Cardiac fibroblast (primary cell): ENCODE measurements around the gene SDK1.

Source experiments
- DNase-seq, 2 donors: peaks; one replicate each; pipeline versions ENCODE4 v3.0.0 to v3.0.0-alpha.2; 2010; ENCODE audit warnings: low read depth in 2 of 2
- H3K4me3 ChIP-seq, 2 donors: replicated peaks in 1 of 2; 1 replicate in 1 of 2; 2 replicates in 1 of 2; pipeline ENCODE4 v1.5.1; 2011; ENCODE audit warnings: low read depth in 2 of 2, low read length in 2 of 2, mild to moderate bottlenecking in 2 of 2, moderate library complexity in 1 of 2
- TF ChIP-seq, protein P1 (sequence below): IDR thresholded peaks from one replicate; pipeline ENCODE4 v1.5.1; 2011; ENCODE audit warnings: low read depth, mild to moderate bottlenecking, low read length, inconsistent platforms

The SDK1 gene

GRCh38 chr7:4241791-4242190 is 940.7 kb downstream of the SDK1 start:
- no peak overlapping the region for H3K4me3 ChIP-seq
- no peak for DNase-seq
- TF ChIP-seq, protein P1, sequence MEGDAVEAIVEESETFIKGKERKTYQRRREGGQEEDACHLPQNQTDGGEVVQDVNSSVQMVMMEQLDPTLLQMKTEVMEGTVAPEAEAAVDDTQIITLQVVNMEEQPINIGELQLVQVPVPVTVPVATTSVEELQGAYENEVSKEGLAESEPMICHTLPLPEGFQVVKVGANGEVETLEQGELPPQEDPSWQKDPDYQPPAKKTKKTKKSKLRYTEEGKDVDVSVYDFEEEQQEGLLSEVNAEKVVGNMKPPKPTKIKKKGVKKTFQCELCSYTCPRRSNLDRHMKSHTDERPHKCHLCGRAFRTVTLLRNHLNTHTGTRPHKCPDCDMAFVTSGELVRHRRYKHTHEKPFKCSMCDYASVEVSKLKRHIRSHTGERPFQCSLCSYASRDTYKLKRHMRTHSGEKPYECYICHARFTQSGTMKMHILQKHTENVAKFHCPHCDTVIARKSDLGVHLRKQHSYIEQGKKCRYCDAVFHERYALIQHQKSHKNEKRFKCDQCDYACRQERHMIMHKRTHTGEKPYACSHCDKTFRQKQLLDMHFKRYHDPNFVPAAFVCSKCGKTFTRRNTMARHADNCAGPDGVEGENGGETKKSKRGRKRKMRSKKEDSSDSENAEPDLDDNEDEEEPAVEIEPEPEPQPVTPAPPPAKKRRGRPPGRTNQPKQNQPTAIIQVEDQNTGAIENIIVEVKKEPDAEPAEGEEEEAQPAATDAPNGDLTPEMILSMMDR: no peak

GRCh38 chr7:4242706-4243105 is 941.7 kb downstream of the SDK1 start:
- TF ChIP-seq, protein P1: no peak
- no peak overlapping the region for H3K4me3 ChIP-seq
- DNase-seq: no peak

GRCh38 chr7:4244041-4244440 is 943.0 kb downstream of the SDK1 start:
- DNase-seq: no peak
- H3K4me3 ChIP-seq: no peak overlapping the region
- TF ChIP-seq, protein P1: no peak

DNA sequence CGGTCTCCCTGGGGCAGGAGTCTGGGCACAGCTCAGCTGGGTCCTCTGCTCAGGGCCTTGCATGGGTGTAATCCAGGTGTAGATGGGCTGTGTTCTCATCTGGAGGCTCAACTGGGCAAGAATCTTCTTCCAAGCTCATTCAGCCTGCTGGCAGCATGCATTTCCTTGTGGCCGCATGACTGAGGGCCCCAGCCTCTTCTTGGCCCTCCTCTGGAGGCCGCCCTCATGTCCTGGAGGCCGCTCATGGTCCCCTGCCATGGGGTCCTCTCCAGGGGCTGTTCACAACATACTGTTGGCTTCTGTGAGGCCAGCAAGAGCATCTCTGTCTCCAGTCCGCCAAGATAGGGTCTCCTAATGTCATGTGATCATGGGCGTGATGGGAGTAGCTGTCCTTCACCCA is 943.6 kb downstream of the SDK1 start:
- H3K4me3 ChIP-seq: no peak overlapping the region
- TF ChIP-seq, protein P1: no peak
- no peak for DNase-seq

DNA sequence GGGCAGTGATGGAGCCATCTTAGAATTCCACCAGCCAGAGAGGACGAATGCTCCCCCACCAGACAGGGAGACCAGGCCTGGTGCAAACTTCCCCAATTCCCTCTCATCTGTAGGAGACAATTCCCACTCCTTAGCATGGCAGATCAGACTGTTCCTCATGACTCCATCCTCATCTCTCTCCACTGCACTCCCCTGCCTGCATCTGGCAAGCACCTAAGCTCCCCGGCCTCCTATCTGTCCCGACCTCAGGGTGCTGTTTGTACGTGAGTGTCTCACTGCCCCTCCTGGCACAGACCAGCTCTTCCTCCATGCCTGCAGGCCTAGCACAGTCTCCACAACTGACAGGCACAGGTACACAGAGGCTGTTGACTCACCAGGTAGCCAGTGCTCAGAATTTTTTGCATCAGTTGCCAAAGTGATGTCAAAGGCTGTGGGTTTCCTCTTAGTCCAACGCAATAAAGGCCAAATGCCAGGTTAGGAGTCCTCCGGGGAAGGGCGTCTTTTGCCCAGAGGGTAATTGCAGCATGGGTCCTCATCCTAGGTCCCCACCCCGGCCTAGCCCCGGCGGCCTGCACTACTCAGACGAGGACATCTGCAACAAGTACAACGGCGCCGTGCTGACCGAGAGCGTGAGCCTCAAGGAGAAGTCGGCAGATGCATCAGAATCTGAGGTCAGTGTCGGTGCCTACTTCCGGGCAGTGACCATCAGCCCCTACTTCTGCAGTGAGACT is 944.2 kb downstream of the SDK1 start:
- TF ChIP-seq, protein P1: no peak
- H3K4me3 ChIP-seq: no peak overlapping the region
- DNase-seq: no peak

DNA sequence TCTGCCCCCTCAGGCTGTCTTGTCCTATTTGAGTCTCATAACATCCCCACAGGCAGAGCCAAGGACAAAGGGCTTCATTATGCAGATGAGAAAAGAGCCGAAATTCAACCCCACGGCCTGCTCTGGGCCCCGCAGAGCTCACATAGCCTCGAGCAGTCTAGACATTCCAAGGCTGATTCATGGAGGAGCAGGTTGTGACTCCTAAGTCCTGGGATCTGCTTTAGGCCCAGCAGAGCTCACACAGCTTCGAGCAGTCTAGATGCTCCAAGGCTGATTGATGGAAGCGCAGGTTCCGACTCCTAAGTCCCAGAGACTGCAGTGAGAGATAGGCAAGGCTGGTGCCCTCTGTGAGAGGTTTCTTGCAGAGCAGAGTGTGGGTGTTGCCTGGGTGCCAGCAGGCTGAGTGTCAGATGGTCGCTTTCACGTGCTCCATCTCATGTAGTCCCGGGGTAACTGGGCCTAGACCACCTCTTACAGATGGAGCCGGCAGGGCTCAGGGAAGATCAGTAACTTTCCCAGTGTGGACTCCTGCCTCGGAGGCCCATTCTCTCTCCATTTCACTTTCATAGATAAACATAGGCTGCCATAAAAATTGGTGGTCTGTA is 944.9 kb downstream of the SDK1 start:
- DNase-seq: no peak
- TF ChIP-seq, protein P1: no peak
- no peak overlapping the region for H3K4me3 ChIP-seq
